ENCODE data around the gene QRICH2. TPM values are rescaled to one million over a fixed set of nuclear protein-coding genes. Genes with fewer than 3 reads are reported as not detected.

Gene QRICH2
- total and polyA plus RNA-seq, 9 of the 15 experiments (the other 6 are each of a cell fraction or from before 2014, with no cell fraction given), result 0.03 to 1.6 (median 0.81) TPM

DNA sequence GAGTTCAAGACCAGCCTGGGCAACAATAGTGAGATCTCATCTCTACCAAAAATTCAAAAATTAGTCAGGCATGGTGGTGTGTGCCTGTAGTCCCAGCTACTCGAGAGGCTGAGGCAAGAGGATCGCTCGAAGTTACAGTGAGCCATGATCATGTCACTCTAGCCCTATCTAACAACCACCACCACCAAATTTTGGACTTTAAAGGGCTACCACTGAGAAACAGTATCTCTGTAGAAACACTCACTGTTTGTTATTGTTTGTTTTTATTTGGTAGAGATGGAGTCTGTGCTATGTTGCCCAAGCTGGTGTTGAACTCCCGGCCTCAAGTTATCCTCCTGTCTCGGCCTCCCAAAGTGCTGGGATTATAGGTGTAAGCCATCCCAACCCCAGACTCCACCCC lies 44.2 kb downstream of the QRICH2 start:
- Histone ChIP-seq H3K9me3 (replicated peaks; ENCODE audit: control insufficient read depth, insufficient read depth, low read depth, low read length) (no peaks in the 10 kb centered on the region), H4K20me1 (replicated peaks; ENCODE audit: control insufficient read depth, insufficient read depth, low read length) (no peaks in the 10 kb centered on the region), H3K4me1 (replicated peaks in 1 of 2; ENCODE audit: control insufficient read depth in 2 of 2, insufficient read depth in 2 of 2, low read length in 2 of 2) (peaks cover 26 to 28% of the 10 kb centered on the region in 2 experiments; a peak in 4 of 5 replicates), H3K4me3 (no peak overlapping the region), H3K27ac (ENCODE audit: extremely low read depth, low read depth, low read length) (peak overlapping the region; percentile 83; the same call in 2 of the 3 replicates), H3K9me1 (ENCODE audit: control insufficient read depth, insufficient read depth, low read length) (no peaks in the 10 kb centered on the region), H3K27me3 (ENCODE audit: control insufficient read depth in 2 of 2, insufficient read depth in 2 of 2, low read length in 2 of 2) (no peaks in the 10 kb centered on the region), H3K9ac (ENCODE audit: insufficient read depth in 1 of 2, low read depth in 2 of 2, low read length in 2 of 2) (no peak overlapping the region; a peak in 1 of 4 replicates), H3K4me2 (ENCODE audit: insufficient read depth, low read length) (no peak overlapping the region), H2AFZ (ENCODE audit: low read depth, low read length) (peak overlapping the region; percentile 81), H3K36me3 (ENCODE audit: control insufficient read depth, insufficient read depth, low read length) (peaks cover 20% of the 10 kb centered on the region), H3K79me2 (ENCODE audit: control insufficient read depth, insufficient read depth, low read length) (peaks cover 36% of the 10 kb centered on the region)
- POLR2A ChIA-PET, result interaction anchor here (0.7 to 3.4 kb wide), 8 partner anchors 8 to 90 kb away, joined by 3 to 28 read pairs (median 9); partner anchors contain the start of genes PRPSAP1 and RNF157
- CTCF ChIA-PET (ENCODE audit: low intra/inter-chr PET ratio), result no interaction called here
- intact Hi-C loops (cut with micrococcal nuclease) (no loop called here), in situ Hi-C loops (cut with MboI) (loop anchor here (5.0 kb wide), 1 partner anchor 67 kb away; no protein-coding TSS in a partner anchor)
- BruUV-seq (replicated peaks), result no TSS peak
- TF ChIP-seq SAFB2 (IDR thresholded peaks at IDR 0.05; ENCODE audit: borderline replicate concordance, low read depth, low read length, severe bottlenecking), result no peak
- no peak for TF ChIP-seq NCOR1 (IDR thresholded peaks at IDR 0.05)
- TF ChIP-seq TEAD1 (CRISPR knock-in tag; IDR thresholded peaks at IDR 0.05), result no peak
- no peak for TF ChIP-seq CCAR2 (IDR thresholded peaks at IDR 0.05; ENCODE audit: low read depth, low read length)
- no peak for TF ChIP-seq MXD1 (CRISPR knock-in tag; IDR thresholded peaks at IDR 0.05; ENCODE audit: borderline replicate concordance, poor library complexity, severe bottlenecking)
- 0 out of 2 replicates have a peak, but pooled peaks have one; percentile 10 for TF ChIP-seq XRCC5 (IDR thresholded peaks at IDR 0.05; ENCODE audit: low read depth, low read length)
- no peak for TF ChIP-seq SMAD4 (CRISPR knock-in tag; conservative IDR thresholded peaks at IDR 0.05)
- WGBS (ENCODE audit: insufficient coverage, low coverage, missing lambda C conversion rate), result 91% methylated on average over 5 of the region's 5 CpGs
- FAIRE-seq (no peak), DNase-seq (ENCODE audit: extremely low read depth in 1 of 4, low spot score in 3 of 4) (no peak), ATAC-seq (no peak)

All from K562 (cell line).